Measurements from ENCODE around the gene FOXA2. TPM values are rescaled to one million over a fixed set of nuclear protein-coding genes. Genes with fewer than 3 reads are reported as not detected.
A peak's percentile ranks its signal among the peaks of the same experiment; 100 is the strongest.

The FOXA2 gene
- total RNA-seq, 1 donor from 2014 or later = 23.5 TPM

GRCh38 chr20:22597303-22597702 lies 12.9 kb upstream of the FOXA2 start:
- no peak for TF ChIP-seq CTCF (IDR thresholded peaks at IDR 0.05)
- Histone ChIP-seq H3K36me3 (no peaks in the 10 kb centered on the region), H3K27me3 (ENCODE audit: low read depth) (peaks cover 6% of the 10 kb centered on the region), H3K4me1 (no peaks in the 10 kb centered on the region), H3K4me3 (no peak overlapping the region), H3K9me3 (no peaks in the 10 kb centered on the region), H3K27ac (no peak overlapping the region)
- intact Hi-C loops (cut with DNase I) = no loop called here
- ATAC-seq (no peak), DNase-seq (no peak)

- no peak for DNase-seq
- no peak overlapping the region for H3K4me3 ChIP-seq
Observed at GRCh38 chr20:22590662-22591061, 6.3 kb upstream of the FOXA2 start.

GRCh38 chr20:22586645-22587310 lies 2.4 kb upstream of the FOXA2 start:
- peak overlapping the region; percentile 26 for H3K27ac ChIP-seq

More at GRCh38 chr20:22590662-22591061, 6.3 kb upstream of the FOXA2 start:
- ATAC-seq = no peak
- Histone ChIP-seq H3K27ac (no peak overlapping the region), H3K27me3 (ENCODE audit: low read depth) (peaks cover 47% of the 10 kb centered on the region), H3K4me1 (peaks cover 9% of the 10 kb centered on the region), H3K36me3 (no peaks in the 10 kb centered on the region), H3K9me3 (no peaks in the 10 kb centered on the region)
- no peak for TF ChIP-seq CTCF (IDR thresholded peaks at IDR 0.05)
- intact Hi-C loops (cut with DNase I) = no loop called here

GRCh38 chr20:22585786-22586493 lies 1.6 kb upstream of the FOXA2 start:
- peaks cover 16% of the 10 kb centered on the region for H3K4me1 ChIP-seq
- no peak overlapping the region for H3K4me3 ChIP-seq
- ATAC-seq (no peak), DNase-seq (no peak)
- no peak for TF ChIP-seq CTCF (IDR thresholded peaks at IDR 0.05)
- H3K27ac ChIP-seq = peak overlapping the region; percentile 85
- H3K27me3 ChIP-seq (ENCODE audit: low read depth) = peaks cover 78% of the 10 kb centered on the region
- no peaks in the 10 kb centered on the region for H3K36me3 ChIP-seq
- intact Hi-C loops (cut with DNase I) = no loop called here
- H3K9me3 ChIP-seq = no peaks in the 10 kb centered on the region

More at GRCh38 chr20:22586645-22587310, 2.4 kb upstream of the FOXA2 start:
- Histone ChIP-seq H3K27me3 (ENCODE audit: low read depth) (peaks cover 76% of the 10 kb centered on the region), H3K9me3 (no peaks in the 10 kb centered on the region), H3K36me3 (no peaks in the 10 kb centered on the region), H3K4me1 (peaks cover 16% of the 10 kb centered on the region), H3K4me3 (peak overlapping the region; percentile 46)
- intact Hi-C loops (cut with DNase I) = no loop called here
- ATAC-seq (peak; percentile 35 to 38), DNase-seq (peak; percentile 78)
- TF ChIP-seq CTCF (IDR thresholded peaks at IDR 0.05) = peak; percentile 73

- DNase-seq (peak; percentile 57), ATAC-seq (peak; percentile 72 to 73)
- H3K9me3 ChIP-seq = no peaks in the 10 kb centered on the region
- no peak for TF ChIP-seq CTCF (IDR thresholded peaks at IDR 0.05)
- H3K27ac ChIP-seq = peak overlapping the region; percentile 85
- no peaks in the 10 kb centered on the region for H3K36me3 ChIP-seq
- peaks cover 16% of the 10 kb centered on the region for H3K4me1 ChIP-seq
- peak overlapping the region; percentile 48 for H3K4me3 ChIP-seq
- intact Hi-C loops (cut with DNase I) = no loop called here
- H3K27me3 ChIP-seq (ENCODE audit: low read depth) = peaks cover 78% of the 10 kb centered on the region
Observed at GRCh38 chr20:22584922-22585785, 782 bp upstream of the FOXA2 start.
